EH (cell line): ENCODE measurements around the gene TEX30.
A peak's percentile ranks its signal among the peaks of the same experiment; 100 is the strongest.
"Not testable (repeated sequence)": the region's sequence is repeated elsewhere in the genome, so short reads cannot be mapped to it uniquely, and the experiment has no call there.

Experiments used
- DNase-seq: peaks from one replicate; pipeline ENCODE4 v3.0.0-alpha.2; 2015; ENCODE audit warnings: low read depth

TEX30 gene

DNA sequence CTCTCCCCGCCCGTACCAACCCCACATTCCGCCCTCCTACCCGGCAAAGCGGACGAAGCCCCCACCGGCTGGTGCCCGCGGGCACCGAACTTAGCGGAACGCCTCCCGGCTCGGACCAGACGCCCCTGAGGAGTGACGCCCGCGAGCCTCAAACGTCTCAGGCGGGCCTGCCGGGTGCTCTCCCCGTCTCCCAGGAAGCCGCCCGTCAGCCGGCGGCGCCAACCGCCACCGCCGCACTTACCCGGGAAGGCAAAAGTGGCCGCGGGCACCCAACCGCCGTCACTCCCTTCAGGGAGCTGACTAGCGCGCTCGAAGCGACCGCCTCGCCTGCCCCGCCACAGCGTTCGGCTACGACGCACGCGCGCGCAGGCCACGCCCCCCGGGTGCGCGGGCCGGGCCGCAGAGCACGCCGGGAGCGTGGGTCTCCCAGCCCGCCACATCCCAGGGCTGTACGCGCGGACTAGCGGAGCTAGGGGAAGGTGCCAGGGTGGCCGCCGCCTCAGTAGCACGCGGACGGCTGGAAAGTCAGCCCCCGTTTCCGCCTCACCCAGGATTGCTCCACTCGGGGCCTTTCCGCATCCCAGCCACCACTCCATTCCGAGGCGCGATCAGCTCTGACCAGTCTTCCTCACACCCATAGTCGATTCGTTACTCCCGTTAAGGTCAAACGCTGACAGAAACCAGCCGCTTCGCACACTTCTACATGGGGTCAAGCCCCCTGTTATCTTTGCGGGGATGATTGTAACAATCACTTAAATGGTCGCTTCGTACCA is at the start of gene TEX30:
Gene TEX30 (minus strand): TSS at position 346 of the 773 bp plus-strand sequence. CDS start 3,760 bp downstream, outside the sequence.
- DNase-seq: peak; percentile 88

GRCh38 chr13:102817907-102818306 is 44.3 kb upstream of the TEX30 start:
- peak; percentile 37 for DNase-seq

- no peak for DNase-seq
Observed at GRCh38 chr13:102817241-102817640, 43.7 kb upstream of the TEX30 start.

- DNase-seq: no peak
Observed at GRCh38 chr13:102816708-102817107, 43.1 kb upstream of the TEX30 start.

GRCh38 chr13:102815788-102816187 is 42.2 kb upstream of the TEX30 start:
- no peak for DNase-seq

GRCh38 chr13:102814793-102815192 is 41.2 kb upstream of the TEX30 start:
- no peak for DNase-seq

DNA sequence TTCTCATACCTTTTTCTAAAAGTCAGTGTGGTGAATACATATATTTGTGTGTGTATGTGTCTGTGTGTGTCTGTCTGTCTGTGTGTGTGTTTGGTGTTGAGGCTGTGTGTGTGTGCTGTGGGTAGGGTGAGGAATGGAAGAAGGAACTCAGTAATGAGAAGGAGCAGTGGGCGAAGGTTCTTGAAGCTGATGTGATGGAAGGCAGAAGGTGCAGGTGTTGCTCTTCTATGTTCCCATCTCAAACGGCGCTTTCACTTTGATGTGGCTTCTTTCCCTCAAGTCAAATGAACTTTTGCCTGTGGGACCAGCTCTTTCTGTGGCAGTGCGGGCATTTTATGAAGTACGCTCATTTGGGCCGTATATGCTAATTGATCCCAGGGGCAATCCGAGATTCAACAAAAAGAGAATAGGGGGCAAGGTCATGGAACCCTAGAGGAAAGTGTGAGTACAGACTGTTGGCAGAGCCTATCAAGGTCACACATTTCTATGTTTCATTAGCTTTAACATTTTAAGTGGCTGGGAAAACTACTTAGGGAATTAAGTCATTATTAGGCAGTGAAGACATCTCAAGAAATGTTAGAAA is 40.5 kb upstream of the TEX30 start:
- no peak for DNase-seq

- DNase-seq: peak; percentile 11
Observed at GRCh38 chr13:102812611-102813287, 39.2 kb upstream of the TEX30 start.

DNA sequence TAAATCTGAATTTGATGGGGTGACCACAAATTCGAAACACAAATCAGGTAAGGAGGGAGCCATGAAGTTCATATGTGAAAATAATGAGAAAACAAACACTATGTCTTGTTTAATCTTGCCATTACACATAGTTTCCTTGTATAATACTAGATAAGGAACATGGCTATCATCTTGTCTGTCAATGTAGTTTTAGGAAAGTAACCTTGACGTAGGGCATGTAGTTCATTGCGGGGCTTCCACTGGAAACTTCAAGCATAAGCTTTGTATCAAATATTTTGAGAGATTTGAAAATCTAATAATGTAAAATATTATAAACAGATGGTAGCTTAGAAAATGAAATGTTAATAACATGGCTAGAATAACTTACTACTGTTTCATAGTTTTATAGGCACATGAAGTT is 34.1 kb upstream of the TEX30 start:
- DNase-seq: no peak

- no peak for DNase-seq
Observed at GRCh38 chr13:102805680-102806079, 32.1 kb upstream of the TEX30 start.

DNA sequence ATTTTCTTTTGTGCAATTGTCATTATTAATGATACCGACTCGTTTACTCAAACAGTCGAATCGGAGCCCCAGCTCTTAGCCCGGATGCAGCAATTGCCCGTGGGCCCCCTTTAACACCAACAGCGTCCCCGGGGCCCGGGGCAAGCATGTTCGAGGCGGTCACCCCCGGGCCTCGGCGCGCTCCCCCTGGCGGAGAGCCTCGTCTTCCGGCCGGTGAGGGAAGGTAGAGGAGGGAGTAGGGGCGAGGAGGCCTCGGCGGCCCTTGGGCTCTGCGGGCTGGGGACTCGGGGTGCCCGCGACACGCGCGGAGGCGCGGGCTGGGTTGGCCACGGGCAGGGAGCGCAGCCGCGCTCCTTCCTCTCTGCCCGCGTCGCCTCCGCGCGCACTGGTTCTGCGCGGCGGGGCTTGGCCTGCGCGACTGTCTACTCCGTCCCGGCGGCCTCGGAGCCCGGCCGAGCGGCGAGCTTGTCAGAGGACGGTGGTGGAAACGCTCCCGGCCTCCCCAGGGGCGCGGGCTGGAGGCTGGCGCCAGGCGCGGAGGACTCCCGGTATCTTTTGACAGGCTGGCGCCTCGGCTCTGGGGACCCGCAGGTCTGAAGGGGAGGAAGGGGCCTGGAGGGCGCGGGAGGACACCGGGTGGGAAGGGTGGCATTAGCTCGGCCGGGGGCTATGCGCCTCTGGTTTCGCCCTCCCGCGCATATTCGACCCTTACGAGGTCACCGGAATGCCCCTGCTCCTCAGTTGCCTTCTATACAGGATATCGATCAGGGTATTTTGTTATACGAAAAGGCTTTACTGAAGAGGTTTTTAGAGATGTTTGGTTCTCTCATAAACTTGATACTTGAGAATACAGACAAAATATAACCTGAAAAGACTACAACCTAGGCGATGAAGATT is 26.8 kb upstream of the TEX30 start:
- peak; percentile 79 for DNase-seq

- peak; percentile 32 for DNase-seq
Observed at GRCh38 chr13:102799426-102800144, 26.0 kb upstream of the TEX30 start.

GRCh38 chr13:102798581-102799425 is 25.2 kb upstream of the TEX30 start, which contains the start of the genes BIVM and POGLUT2:
Gene BIVM (plus strand): TSS chr13:102799119. CDS start chr13:102807268, 8,149 bp downstream.
Gene POGLUT2 (minus strand): TSS chr13:102798976. CDS start chr13:102798670, 306 bp downstream.
- DNase-seq: peak; percentile 93

DNA sequence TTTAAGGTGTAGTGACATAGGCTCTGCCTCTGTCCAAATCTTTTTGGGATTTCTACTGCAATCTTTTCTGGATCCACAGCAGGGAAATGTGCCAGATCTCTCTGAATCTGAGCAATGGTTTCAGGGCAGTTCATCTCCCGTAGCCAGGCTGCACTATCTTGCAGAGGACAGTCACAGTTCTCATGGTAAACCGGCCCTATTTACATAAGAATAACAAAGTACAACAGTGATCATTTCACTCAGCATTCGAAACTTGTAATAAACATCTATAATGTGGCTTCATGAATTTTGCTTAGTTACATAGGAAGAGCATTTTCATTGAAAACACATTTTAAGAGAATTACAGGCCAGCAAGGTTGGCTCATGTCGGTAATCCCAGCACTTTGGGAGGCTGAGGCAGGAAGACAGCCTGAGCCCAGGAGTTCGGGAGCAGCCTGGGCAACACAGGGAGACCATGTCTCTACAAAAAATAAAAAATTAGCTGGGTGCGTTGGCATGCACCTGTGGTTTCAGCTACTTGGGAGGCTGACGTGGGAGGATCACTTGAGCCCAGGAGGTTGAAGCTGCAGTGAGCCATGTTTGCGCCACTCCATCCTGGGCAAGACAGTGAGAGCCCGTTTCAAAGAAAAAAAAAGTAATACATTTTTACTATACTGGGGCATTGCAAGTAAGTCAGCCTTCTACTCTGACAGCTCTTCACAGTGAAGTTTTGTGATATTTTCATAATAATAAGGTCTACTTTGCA is 20.2 kb upstream of the TEX30 start:
- DNase-seq: no peak

- DNase-seq: peak; percentile 48
Observed at GRCh38 chr13:102792396-102792795, 18.8 kb upstream of the TEX30 start.

DNA sequence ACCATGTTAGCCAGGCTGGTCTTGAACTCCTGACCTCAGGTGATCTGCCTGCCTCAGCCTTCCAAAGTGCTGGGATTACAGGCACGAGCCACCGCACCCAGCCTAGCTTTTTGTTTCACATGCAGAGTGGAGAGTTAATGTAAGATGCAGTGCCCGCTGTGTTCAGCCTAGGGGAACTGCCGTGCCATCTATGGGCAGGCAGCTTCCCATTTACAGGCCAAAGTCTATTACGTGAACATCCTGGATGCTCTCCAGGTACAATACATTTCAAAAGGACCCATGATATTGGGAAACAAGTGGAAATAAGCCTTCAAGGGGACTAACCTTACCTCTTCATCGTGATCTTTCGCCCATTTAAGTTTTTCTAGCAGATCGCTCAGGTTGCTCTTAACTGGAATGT is 15.1 kb upstream of the TEX30 start:
- no peak for DNase-seq

GRCh38 chr13:102784483-102784882 is 10.9 kb upstream of the TEX30 start:
- DNase-seq: no peak

DNA sequence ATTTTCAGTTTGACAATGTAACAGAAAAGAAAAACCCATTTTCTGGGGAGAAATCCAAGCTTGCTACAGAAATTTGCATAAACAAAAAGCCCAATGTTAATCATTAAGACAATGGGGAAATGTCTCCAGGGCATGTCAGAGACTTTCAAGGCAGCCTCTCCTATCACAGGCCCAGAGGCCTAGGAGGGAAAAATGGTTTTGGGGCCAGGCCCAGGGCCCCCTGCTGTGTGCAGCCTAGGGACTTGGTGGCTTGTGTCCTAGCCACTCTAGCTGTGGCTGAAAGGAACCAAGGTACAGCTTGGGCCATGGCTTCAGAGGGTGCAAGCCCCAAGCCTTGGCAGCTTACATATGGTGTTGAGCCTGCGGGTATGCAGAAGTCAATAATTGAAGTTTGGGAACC is 8.0 kb upstream of the TEX30 start:
- DNase-seq: no peak

GRCh38 chr13:102780656-102781055 is 7.1 kb upstream of the TEX30 start:
- not testable (repeated sequence) for DNase-seq
